ENCODE data around the gene ITGA5. TPM values are rescaled to one million over a fixed set of nuclear protein-coding genes. Genes with fewer than 3 reads are reported as not detected.

The ITGA5 gene
- total and polyA plus RNA-seq, 2 experiments from 2014 or later, result 402 to 496 TPM

DNA sequence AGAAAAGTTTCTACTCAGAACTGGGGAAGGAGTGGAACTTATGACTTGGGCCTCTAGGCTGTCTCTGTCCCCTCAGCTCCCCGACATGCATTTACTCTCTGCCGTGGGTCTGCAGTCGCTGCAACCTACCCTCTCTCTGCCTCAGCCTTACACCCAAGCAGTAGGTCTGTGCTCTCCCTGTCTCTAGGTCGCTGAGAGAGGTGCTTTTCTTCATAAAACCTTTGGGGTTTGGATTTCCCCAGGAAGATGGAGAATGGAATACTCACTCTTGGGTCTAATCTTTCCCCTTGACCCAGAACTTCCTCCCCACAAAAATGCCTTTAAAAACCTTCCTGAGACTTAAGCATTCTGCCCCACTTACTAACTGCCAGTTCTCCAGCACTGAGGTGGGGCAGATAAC, 67.7 kb downstream of the ITGA5 start:
- peaks cover 22% of the 10 kb centered on the region for H3K4me1 ChIP-seq (ENCODE audit: insufficient read depth)
- in situ Hi-C loops (cut with MboI), result no loop called here

DNA sequence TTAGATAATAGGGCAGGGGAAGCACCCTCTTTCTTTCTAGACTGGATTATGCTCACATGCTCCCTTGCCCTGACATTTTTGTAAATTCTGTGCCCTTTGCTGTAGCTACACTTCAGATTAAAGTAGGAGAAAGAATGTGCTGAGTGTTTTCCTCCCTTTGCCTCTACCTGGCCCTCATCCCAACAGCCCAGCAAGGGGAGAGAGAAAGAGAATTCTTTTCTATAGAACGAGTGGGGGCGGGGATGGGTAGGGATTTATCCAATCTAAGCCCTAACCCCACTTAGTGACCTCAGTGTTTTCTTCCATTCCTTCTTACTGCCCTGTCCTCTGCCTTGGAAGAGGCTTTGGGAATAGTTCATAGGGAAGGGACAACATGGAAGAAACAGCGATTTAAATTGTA, 68.3 kb downstream of the ITGA5 start:
- no peak overlapping the region for H3K27ac ChIP-seq

More for the DNA sequence above, 67.7 kb downstream of the ITGA5 start:
- H3F3A ChIP-seq (ENCODE audit: insufficient read depth), result peaks cover 48% of the 10 kb centered on the region; the same call in 1 of the 2 replicates
- no peaks in the 10 kb centered on the region for H3K9me3 ChIP-seq (ENCODE audit: low read depth)
- WGBS, 2 experiments (ENCODE audit: low coverage in 1 of 2, low lambda C conversion rate in 2 of 2, missing lambda C conversion rate in 2 of 2), result 48 to 59% methylated on average over 4 of the region's 4 CpGs
- no peaks in the 10 kb centered on the region for H3K79me2 ChIP-seq (ENCODE audit: insufficient read depth)
- no peaks in the 10 kb centered on the region for H3K27me3 ChIP-seq (replicated peaks; ENCODE audit: insufficient read depth)
- H3K4me2 ChIP-seq (ENCODE audit: unreplicated experiment), result no peak overlapping the region
- H3K9ac ChIP-seq, result no peak overlapping the region
- H2AFZ ChIP-seq, result no peak overlapping the region
- H3K4me3 ChIP-seq, result no peak overlapping the region
- peaks cover 32% of the 10 kb centered on the region; the same call in 1 of the 2 replicates for H3K36me3 ChIP-seq (ENCODE audit: low read depth)
- no peak overlapping the region for H3K27ac ChIP-seq
- H3K9me2 ChIP-seq (ENCODE audit: insufficient read depth), result no peaks in the 10 kb centered on the region
- TF ChIP-seq EZH2 (IDR thresholded peaks at IDR 0.05; ENCODE audit: insufficient read depth, poor library complexity, severe bottlenecking) (no peak), EZH2phosphoT487 (IDR thresholded peaks at IDR 0.05; ENCODE audit: insufficient read depth, low read depth) (no peak)
- no peaks in the 10 kb centered on the region for H4K20me1 ChIP-seq (ENCODE audit: insufficient read depth)
- no peak for DNase-seq

DNA sequence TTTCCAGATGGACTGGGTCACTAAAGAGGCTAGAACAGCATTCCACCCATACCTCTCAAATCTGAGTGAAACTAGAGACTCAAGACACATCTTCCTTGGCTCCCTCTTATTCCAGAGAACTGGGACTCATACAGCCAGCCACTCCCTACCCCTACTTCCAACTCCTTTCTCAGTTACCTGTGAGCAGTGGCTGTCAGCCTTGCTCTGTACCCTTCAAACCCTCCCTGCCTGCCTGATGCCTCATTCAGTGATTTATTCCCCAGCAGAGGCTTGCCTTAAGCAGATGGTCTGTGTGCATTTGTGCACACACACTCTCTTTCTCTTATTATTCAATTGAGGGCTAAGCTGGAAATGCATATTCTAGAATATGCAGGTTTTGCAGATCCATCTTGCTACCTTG, 69.4 kb downstream of the ITGA5 start:
- no peak for TF ChIP-seq EZH2 (IDR thresholded peaks at IDR 0.05; ENCODE audit: insufficient read depth, poor library complexity, severe bottlenecking)
- no peak for TF ChIP-seq EZH2phosphoT487 (IDR thresholded peaks at IDR 0.05; ENCODE audit: insufficient read depth, low read depth)
- in situ Hi-C loops (cut with MboI), result no loop called here

More for the DNA sequence above, 68.3 kb downstream of the ITGA5 start:
- in situ Hi-C loops (cut with MboI), result no loop called here
- Histone ChIP-seq H3K9me2 (ENCODE audit: insufficient read depth) (no peaks in the 10 kb centered on the region), H3F3A (ENCODE audit: insufficient read depth) (peaks cover 48% of the 10 kb centered on the region; the same call in 1 of the 2 replicates), H3K27me3 (replicated peaks; ENCODE audit: insufficient read depth) (no peaks in the 10 kb centered on the region), H3K36me3 (ENCODE audit: low read depth) (peaks cover 32% of the 10 kb centered on the region; the same call in 1 of the 2 replicates), H3K4me2 (ENCODE audit: unreplicated experiment) (no peak overlapping the region), H3K4me3 (no peak overlapping the region), H3K9ac (no peak overlapping the region), H2AFZ (no peak overlapping the region), H3K79me2 (ENCODE audit: insufficient read depth) (no peaks in the 10 kb centered on the region), H4K20me1 (ENCODE audit: insufficient read depth) (no peaks in the 10 kb centered on the region), H3K4me1 (ENCODE audit: insufficient read depth) (peaks cover 22% of the 10 kb centered on the region), H3K9me3 (ENCODE audit: low read depth) (no peaks in the 10 kb centered on the region)
- TF ChIP-seq EZH2 (IDR thresholded peaks at IDR 0.05; ENCODE audit: insufficient read depth, poor library complexity, severe bottlenecking) (no peak), EZH2phosphoT487 (IDR thresholded peaks at IDR 0.05; ENCODE audit: insufficient read depth, low read depth) (no peak)
- WGBS, 2 experiments (ENCODE audit: low coverage in 1 of 2, low lambda C conversion rate in 2 of 2, missing lambda C conversion rate in 2 of 2), result 79% methylated on average over 3 of the region's 3 CpGs
- DNase-seq, result no peak

DNA sequence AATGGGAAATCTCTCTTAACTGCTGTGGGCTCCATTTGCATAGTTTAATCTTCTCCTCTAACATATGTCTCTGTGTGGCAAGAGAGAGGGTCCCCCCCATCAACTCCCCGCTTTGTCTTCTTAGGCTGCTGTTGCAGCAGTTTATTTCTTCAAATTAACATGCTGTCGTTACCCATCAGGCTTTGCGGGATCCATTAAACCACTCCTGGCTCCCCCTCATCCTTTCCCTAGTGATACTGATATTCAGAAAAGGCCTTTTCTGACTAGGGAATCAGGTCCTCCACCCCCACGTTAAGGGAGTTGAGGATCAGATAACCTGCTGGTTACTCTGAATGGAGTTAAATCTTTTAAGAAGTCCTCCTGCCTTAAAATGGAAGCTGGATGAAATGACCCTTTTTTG, 70.0 kb downstream of the ITGA5 start:
- Histone ChIP-seq H3K27me3 (replicated peaks; ENCODE audit: insufficient read depth) (no peaks in the 10 kb centered on the region), H2AFZ (no peak overlapping the region), H3K4me2 (ENCODE audit: unreplicated experiment) (no peak overlapping the region), H3K36me3 (ENCODE audit: low read depth) (peaks cover 47% of the 10 kb centered on the region; the same call in 1 of the 2 replicates), H3K4me3 (no peak overlapping the region), H4K20me1 (ENCODE audit: insufficient read depth) (no peaks in the 10 kb centered on the region), H3K79me2 (ENCODE audit: insufficient read depth) (0 out of 2 replicates have a peak, but pooled peaks cover 5% of the 10 kb centered on the region), H3K9me3 (ENCODE audit: low read depth) (no peaks in the 10 kb centered on the region), H3K4me1 (ENCODE audit: insufficient read depth) (peaks cover 22% of the 10 kb centered on the region), H3K27ac (no peak overlapping the region), H3K9me2 (ENCODE audit: insufficient read depth) (no peaks in the 10 kb centered on the region), H3K9ac (no peak overlapping the region), H3F3A (ENCODE audit: insufficient read depth) (peaks cover 48% of the 10 kb centered on the region; the same call in 1 of the 2 replicates)
- TF ChIP-seq EZH2phosphoT487 (IDR thresholded peaks at IDR 0.05; ENCODE audit: insufficient read depth, low read depth), result no peak
- WGBS, 2 experiments (ENCODE audit: low coverage in 1 of 2, low lambda C conversion rate in 2 of 2, missing lambda C conversion rate in 2 of 2), result 77 to 85% methylated on average over 4 of the region's 4 CpGs
- in situ Hi-C loops (cut with MboI), result no loop called here
- no peak for DNase-seq

More for the DNA sequence above, 69.4 kb downstream of the ITGA5 start:
- Histone ChIP-seq H3F3A (ENCODE audit: insufficient read depth) (peaks cover 48% of the 10 kb centered on the region; the same call in 1 of the 2 replicates), H4K20me1 (ENCODE audit: insufficient read depth) (no peaks in the 10 kb centered on the region), H3K9me2 (ENCODE audit: insufficient read depth) (no peaks in the 10 kb centered on the region), H2AFZ (no peak overlapping the region), H3K9me3 (ENCODE audit: low read depth) (no peaks in the 10 kb centered on the region), H3K79me2 (ENCODE audit: insufficient read depth) (0 out of 2 replicates have a peak, but pooled peaks cover 4% of the 10 kb centered on the region), H3K4me3 (no peak overlapping the region), H3K4me1 (ENCODE audit: insufficient read depth) (peaks cover 22% of the 10 kb centered on the region), H3K27me3 (replicated peaks; ENCODE audit: insufficient read depth) (no peaks in the 10 kb centered on the region), H3K36me3 (ENCODE audit: low read depth) (peaks cover 41% of the 10 kb centered on the region; the same call in 1 of the 2 replicates), H3K4me2 (ENCODE audit: unreplicated experiment) (no peak overlapping the region), H3K27ac (no peak overlapping the region), H3K9ac (no peak overlapping the region)
- DNase-seq, result no peak

Other genes with a start within 250 kb of the ITGA5 start
- 34.5 and 38.2 TPM in 2 replicates for gene SMUG1, start 230.3 kb downstream of the ITGA5 start, total RNA-seq (2014; rRNA removed; shearing (Covaris generic))
- 48.5 and 49.5 TPM in 2 replicates for gene SMUG1, start 230.3 kb downstream of the ITGA5 start, polyA plus RNA-seq (2016; fragmentation: Nextera tagmentation; extraction: Ambion mirVana)
- gene CBX5, start 139.1 kb downstream of the ITGA5 start, total RNA-seq (2014; rRNA removed; shearing (Covaris generic)), result 36.7 and 37.6 TPM in 2 replicates
- gene CBX5, start 139.1 kb downstream of the ITGA5 start, polyA plus RNA-seq (2016; fragmentation: Nextera tagmentation; extraction: Ambion mirVana), result 29.6 TPM in 2 replicates
- 217 and 226 TPM in 2 replicates for gene HNRNPA1, start 138.5 kb downstream of the ITGA5 start, total RNA-seq (2014; rRNA removed; shearing (Covaris generic))
- 346 and 351 TPM in 2 replicates for gene HNRNPA1, start 138.5 kb downstream of the ITGA5 start, polyA plus RNA-seq (2016; fragmentation: Nextera tagmentation; extraction: Ambion mirVana)
- not detected in 2 replicates for gene NFE2, start 118.3 kb downstream of the ITGA5 start, total RNA-seq (2014; rRNA removed; shearing (Covaris generic))
- 0.46 TPM in 1 of 2 replicates, not detected in the other for gene NFE2, start 118.3 kb downstream of the ITGA5 start, polyA plus RNA-seq (2016; fragmentation: Nextera tagmentation; extraction: Ambion mirVana)
- 149 and 204 TPM in 2 replicates for gene COPZ1, start 94.1 kb downstream of the ITGA5 start, total RNA-seq (2014; rRNA removed; shearing (Covaris generic))
- gene COPZ1, start 94.1 kb downstream of the ITGA5 start, polyA plus RNA-seq (2016; fragmentation: Nextera tagmentation; extraction: Ambion mirVana), result 170 and 183 TPM in 2 replicates
- gene GPR84, start 54.8 kb downstream of the ITGA5 start, total RNA-seq (2014; rRNA removed; shearing (Covaris generic)), result not detected in 2 replicates
- not detected in 2 replicates for gene GPR84, start 54.8 kb downstream of the ITGA5 start, polyA plus RNA-seq (2016; fragmentation: Nextera tagmentation; extraction: Ambion mirVana)
- 1.6 and 1.8 TPM in 2 replicates for gene ZNF385A, start 34.5 kb downstream of the ITGA5 start, total RNA-seq (2014; rRNA removed; shearing (Covaris generic))
- gene ZNF385A, start 34.5 kb downstream of the ITGA5 start, polyA plus RNA-seq (2016; fragmentation: Nextera tagmentation; extraction: Ambion mirVana), result 2.9 and 3.1 TPM in 2 replicates
- not detected in 2 replicates for gene GTSF1, start 54.3 kb upstream of the ITGA5 start, total RNA-seq (2014; rRNA removed; shearing (Covaris generic))
- 0.29 TPM in 1 of 2 replicates, not detected in the other for gene GTSF1, start 54.3 kb upstream of the ITGA5 start, polyA plus RNA-seq (2016; fragmentation: Nextera tagmentation; extraction: Ambion mirVana)
- gene NCKAP1L, start 78.5 kb upstream of the ITGA5 start, total RNA-seq (2014; rRNA removed; shearing (Covaris generic)), result not detected in 2 replicates
- gene NCKAP1L, start 78.5 kb upstream of the ITGA5 start, polyA plus RNA-seq (2016; fragmentation: Nextera tagmentation; extraction: Ambion mirVana), result 0.10 and 0.11 TPM in 2 replicates
- gene PDE1B, start 130.3 kb upstream of the ITGA5 start, total RNA-seq (2014; rRNA removed; shearing (Covaris generic)), result not detected in 2 replicates
- gene PDE1B, start 130.3 kb upstream of the ITGA5 start, polyA plus RNA-seq (2016; fragmentation: Nextera tagmentation; extraction: Ambion mirVana), result not detected in 2 replicates
- not detected in 2 replicates for gene PPP1R1A, start 169.4 kb upstream of the ITGA5 start, total RNA-seq (2014; rRNA removed; shearing (Covaris generic))
- not detected in 2 replicates for gene PPP1R1A, start 169.4 kb upstream of the ITGA5 start, polyA plus RNA-seq (2016; fragmentation: Nextera tagmentation; extraction: Ambion mirVana)
- not detected in 2 replicates for gene LACRT, start 215.6 kb upstream of the ITGA5 start, total RNA-seq (2014; rRNA removed; shearing (Covaris generic))
- not detected in 2 replicates for gene LACRT, start 215.6 kb upstream of the ITGA5 start, polyA plus RNA-seq (2016; fragmentation: Nextera tagmentation; extraction: Ambion mirVana)
- not detected in 2 replicates for gene DCD, start 229.1 kb upstream of the ITGA5 start, total RNA-seq (2014; rRNA removed; shearing (Covaris generic))
- not detected in 2 replicates for gene DCD, start 229.1 kb upstream of the ITGA5 start, polyA plus RNA-seq (2016; fragmentation: Nextera tagmentation; extraction: Ambion mirVana)